HG02885 (cell line): ENCODE measurements around the gene SLC4A8.

ENCODE experiments used
- ATAC-seq: cut with Tn5 transposase; IDR thresholded peaks from one replicate; pipeline ENCODE4 v1.9.1; 2021; ENCODE audit warnings: mild to moderate bottlenecking; ENCODE audit not compliant: unreplicated experiment, poor library complexity

SLC4A8 gene

DNA sequence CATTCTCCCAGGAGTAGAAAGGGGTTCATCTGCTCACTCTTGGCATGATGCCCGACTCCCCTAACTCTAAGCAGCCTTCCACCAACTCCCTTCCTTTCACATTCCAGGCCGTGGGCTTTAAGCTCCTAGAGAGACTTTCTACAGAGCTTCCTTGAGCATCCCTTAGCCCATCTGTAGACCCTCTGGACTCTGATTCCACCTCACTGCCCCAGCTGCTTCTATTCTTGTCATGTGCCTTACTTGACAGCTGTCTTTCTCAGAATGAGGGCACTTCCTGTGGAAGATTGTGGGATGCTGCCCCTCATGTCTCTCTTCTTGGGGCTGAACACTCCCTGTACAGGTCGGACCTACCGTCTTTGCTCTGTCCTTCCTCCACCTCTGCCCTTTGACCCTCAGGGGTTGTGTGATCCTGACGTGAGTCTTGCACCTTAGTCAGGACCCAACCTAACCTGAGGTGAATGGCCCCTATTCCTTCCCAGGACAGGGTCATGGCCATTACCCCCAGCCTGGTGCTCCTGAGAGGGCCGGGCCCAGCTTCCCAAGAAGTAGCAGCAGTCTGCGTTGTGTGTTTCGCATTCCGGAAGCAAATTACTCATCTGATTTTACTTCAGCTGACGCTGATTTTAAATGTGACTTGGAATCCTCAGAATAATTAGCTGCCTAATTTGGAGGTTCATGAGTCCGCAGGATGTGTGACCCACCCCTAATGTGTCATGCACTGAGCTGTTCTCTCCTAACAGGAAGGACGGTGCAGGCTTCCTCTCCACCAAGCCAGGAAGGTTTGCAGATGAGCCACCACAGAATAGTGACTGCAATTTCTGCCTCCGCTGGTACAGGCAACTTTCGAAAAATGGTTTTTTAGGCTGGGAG lies 30.7 kb upstream of the SLC4A8 start:
- ATAC-seq: no peak

DNA sequence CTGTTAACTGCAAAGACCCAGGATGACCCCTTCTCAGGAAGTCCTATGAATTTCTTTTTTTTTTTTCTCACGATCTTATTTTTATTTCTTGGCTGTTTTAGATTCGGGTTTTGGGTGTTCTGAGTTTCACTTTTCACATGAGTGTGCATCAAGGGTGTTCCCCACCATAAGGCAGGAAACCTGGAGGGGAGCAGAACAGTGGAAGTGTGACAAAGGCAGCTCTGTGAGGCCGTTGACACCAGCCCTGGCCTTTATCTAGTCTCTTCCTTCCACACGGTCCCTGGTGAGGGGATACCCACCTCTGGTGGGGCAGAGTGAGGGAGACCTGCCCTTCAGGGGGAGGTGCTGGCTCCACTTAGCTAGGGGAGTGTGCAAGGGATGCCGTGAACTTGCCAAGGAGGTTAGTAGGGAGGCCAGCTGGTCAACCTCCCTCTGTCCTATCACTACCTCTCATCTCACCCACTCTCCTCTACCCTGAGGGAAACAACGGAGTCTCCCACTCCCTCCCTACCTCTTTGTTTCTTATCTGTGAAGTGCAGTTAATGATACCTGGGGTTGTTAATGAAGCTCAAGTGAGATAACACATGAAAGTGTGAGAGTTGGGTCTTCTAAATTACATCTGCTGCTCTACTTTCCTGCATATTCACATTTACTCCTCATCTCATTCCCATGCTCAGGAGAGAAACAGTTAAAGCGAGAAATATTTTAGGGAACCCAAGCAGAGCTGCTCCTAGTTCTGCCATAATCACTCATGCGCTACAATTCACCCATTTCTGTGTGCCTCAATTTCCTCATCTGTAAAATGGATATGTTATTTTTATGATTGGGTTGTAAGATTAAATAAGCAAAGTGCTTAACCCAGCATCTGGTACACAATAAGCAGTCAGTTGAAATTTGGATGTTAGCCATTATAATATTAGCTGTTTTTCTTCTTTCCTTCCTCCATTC lies 29.1 kb upstream of the SLC4A8 start:
- ATAC-seq: no peak

DNA sequence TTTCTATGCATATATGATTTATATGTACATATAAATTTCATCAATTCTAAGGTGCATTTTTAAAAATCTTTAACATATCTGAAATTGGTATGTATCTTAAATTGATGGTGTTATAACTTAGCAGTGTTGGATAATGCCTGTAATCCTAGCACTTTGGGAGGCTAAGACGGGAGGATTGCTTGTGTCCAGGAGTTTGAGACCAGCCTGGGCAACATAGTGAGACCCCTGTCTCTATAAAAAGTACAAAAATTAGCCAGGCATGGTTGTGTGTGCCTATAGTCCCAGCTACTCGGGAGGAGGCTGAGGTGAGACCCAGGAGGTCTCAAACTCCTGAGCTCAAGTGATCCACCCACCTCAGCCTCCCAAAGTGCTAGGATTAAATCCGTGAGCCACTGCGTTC lies 27.0 kb upstream of the SLC4A8 start:
- no peak for ATAC-seq

DNA sequence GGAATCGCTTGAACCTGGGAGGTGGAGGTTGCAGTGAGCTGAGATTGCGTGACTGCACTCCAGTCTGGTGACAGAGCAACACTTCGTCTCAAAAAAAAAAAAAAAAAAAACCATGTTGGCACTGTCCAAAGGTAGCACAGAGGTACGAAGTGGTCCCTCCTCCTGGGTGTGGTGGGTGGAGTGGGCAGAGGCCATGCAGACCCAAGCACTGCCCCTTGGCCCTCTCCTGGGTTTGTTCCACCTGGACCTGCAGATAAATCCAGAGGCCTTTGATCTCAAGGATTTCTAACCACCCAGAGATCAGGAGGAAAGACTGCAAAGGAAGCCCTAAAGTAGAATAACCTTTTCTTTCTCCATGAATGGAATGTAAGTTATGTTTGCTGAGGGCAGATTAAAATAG lies 24.7 kb upstream of the SLC4A8 start:
- ATAC-seq: no peak

DNA sequence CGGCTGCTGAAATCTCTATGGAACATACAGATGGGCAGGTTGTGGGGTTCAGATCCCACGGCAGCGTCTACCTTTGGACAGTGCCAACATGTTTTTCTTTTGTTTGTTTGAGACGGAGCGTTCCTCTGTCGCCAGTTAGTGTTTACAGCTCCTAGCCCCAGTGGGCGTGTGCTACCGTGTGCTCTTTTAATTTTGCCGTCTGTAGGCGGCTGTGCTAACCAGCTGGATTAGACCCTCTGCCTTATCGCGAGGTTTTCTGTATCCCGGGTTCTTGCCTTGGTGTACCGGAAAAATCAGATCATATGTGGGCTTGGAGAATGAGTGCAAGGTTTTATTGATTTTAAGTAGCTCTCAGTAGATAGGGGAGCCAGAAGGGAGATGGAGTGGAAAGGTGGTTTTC lies 23.6 kb upstream of the SLC4A8 start:
- ATAC-seq: no peak

DNA sequence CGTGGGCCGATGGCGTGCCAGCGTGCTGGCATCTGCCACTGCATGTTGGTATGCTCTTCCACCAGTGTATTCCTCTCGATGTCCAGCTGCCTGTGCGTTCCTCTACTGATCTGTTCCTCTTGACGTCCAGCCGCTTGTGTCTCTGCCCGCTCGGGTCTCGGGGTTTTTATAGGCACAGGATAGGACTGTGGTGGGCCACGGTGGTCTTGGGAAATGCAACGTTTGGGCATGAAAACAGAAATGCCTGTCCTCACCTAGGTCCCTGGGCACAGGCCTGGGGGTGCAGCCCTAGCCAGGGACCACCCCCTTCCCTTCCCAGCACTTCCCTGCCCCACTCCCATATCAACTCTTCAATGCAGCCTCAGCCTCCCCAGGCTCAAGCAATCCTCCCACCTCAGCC lies 23.1 kb upstream of the SLC4A8 start:
- no peak for ATAC-seq

DNA sequence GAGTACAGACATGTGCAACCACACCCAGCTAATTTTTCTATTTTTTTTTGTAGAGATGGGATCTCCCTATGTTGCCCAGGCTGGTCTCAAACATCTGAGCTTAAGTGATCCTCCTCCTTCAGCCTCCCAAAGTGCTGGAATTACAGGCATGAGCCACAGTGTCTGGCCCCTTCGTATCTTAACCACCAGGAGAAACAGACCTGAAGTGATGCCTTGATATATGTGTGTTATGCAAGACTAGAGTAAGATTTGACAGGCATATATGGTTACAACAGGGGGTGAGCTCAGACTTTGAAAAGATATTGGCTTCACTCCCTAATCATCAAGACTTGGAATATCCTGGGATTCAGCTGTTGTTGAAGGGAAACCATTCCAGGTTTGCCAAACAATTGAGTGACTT lies 22.7 kb upstream of the SLC4A8 start:
- ATAC-seq: no peak

DNA sequence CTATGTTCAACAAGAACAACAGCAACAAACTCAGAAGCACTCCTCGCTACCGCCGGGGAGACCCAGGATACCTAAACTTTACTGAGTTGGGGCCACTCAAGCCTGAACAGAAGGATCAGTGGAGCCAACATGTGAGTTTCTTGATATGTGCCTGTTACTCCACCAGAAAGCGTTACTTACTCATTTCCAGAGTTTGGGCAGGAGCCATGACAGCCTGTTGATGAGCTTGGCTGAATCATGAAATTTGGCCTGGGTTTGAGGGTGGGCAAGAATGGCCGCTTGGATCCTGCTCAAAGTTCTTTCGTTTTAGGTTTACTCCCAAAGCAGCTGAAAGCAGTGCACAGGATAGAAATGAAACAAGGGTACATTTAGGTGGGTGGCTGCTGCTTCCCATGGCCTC lies 21.5 kb upstream of the SLC4A8 start:
- no peak for ATAC-seq

DNA sequence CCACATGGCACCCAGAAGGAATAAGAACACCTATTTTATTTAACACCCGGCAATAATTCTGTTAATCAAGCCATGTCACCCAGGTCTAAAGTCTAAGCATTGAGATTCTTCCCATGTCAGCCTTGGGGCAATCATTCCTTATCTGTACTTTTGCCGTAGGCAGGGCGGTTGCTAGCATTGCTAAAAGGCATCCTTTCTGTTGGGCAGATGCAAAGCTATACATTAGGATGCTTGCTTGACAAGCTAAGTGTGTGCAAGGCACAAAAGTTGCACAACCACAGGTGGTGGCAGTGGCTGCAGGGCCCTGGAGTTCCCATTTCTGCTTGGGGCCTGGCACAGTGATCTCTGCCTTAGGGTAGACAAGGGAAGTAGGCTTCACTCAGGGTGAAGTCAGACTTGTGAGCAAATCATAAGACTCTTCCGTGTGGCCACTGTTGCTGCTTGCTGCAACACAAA lies 20.9 kb upstream of the SLC4A8 start:
- no peak for ATAC-seq

DNA sequence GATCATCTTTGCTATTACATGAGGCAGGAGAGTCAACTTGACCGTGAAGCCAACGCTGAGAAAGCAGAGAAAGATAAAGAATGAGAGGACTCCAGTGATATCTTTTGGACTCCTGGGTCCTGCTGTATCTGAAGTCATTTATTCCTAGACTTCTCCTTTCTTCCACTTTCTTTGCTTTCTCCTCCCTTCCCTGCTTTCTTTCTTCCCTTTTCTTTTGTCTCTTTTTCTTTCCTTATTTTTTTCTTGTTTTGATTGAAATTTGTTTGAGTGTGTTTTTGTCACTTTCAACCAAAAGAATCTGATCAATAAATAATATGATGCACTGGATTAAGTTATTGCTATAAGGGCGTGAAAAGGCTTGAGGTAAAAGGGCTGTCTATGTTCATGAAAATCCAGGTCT lies 20.0 kb upstream of the SLC4A8 start:
- ATAC-seq: no peak

DNA sequence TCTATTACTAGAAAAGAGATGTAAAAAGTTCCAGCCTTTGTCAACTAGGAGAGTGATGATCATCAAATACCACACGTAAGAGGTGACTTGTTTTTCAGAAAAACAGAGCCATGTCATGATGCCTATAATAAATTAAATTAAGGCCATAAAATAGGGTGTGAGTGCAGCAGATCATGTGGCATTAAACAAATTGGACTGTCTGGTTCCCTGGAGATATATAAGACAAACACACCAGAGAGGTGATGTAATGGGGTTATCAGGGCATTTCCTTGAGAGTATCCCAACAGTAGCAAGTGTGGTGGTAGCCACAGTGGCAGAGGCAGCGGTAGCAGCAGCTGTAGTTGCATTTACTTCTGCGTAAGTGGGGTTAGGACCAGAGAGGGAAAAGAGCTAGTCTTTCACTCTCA lies 18.8 kb upstream of the SLC4A8 start:
- no peak for ATAC-seq

DNA sequence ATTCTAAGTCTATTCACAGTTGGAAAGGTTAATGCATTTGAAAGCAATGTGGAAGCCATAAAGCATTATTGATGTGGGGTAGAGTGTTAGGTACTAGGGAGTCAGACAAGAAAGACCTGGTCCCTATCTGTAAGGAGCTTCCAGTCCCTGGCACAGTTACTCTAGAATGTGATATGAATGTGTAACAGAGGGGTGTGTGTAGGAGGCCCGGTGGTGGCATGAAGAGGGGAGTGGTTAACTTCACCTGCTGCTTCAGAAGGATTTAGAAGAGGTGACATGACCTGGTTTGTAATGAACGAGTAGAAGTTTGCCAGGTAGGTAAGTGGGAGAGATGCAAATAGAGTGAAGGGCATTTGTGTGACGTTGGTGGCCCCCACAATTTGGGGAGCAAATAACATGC lies 18.3 kb upstream of the SLC4A8 start:
- ATAC-seq: no peak

DNA sequence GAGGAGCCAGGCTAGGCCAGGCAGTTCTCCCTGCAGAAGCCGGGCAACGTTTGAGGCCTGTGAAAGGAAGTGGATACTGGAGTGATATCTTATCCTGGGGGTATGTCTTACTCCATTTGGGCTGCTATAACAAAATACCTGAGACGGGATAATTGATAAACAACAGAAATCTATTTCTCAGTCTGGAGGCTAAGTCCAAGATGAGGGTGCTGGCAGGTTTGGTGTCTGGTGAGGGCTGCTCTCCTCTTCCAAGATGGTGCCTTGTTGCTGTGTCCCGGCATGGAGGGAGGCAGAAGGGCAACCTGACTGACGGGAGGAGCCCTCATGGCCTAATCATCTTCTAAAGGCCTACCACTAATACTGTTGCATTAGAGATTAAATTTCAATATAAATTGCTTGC lies 17.8 kb upstream of the SLC4A8 start:
- ATAC-seq: no peak

DNA sequence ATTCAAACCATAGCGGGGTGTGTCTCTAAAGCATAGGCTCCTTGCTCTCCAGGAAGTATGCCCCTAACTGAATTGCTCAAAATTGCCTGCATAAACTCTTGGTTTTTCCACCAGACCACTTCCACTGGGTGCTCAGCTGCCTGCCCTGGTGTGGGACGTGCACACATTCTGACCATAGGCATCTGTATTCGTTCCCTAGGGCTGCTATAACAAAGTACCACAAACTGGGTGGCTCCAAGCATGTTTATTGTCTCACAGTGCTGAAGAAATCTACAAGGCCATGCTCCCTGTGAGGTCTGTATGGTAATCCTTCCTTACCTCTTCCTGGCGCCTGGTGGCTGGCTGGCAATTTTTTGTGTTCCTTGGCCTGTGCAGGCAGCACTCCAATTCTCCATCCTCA lies 17.0 kb upstream of the SLC4A8 start:
- ATAC-seq: no peak

DNA sequence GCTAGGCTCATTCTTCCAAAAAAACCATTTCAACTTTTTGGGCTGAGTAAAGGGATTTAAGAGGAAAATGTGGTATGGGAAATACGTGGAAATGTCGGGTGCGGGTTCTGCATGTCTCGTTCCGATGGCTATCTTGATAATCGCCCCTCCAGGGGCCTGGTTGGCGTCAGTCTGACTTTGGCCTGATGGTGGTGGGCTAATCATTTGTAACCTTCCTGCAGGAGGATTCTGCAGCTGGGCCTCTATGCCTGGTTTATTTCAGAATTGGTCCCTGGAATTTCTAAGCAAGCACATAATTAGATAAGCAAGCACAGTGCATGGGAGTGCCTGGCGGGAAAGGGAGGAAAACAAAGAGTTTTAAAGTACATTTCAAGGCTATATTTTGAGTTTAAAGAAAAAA lies 14.8 kb upstream of the SLC4A8 start:
- ATAC-seq: no peak

DNA sequence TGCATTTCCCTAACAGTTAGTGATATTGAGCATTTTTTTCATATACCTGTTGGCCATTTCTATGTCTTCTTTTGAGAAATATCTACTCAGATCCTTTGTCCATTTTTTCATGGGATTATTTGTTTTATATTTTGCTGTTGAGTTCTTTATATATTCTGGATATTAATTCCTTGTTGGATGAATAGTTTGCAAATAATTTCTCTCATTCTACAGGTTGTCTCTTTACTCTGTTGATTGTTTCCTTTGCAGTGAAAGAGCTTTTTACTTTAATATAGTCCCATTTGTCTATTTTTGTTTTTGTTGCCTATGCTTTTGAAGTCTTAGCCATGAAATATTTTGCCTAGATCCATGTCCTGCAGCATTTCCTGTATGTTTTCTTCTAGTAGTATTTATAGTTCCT lies 11.5 kb upstream of the SLC4A8 start:
- ATAC-seq: no peak

DNA sequence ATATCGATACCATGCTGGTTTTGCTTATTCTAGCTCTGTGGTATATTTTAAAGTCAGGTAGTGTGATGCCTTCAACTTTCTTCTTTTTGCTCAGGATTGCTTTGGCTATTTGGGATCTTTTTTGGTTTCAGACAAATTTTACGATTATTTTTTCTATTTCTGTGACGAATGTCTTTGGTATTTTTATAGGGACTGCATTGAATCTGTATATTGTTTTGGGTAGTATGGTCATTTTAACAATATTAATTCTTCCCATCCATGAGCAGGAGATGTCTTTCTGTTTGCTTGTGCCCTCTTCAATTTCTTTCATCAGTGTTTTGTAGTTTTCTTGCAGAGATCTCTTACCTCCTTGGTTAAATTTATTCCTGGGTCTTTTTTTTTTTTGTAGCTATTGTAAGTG lies 10.8 kb upstream of the SLC4A8 start:
- ATAC-seq: no peak

DNA sequence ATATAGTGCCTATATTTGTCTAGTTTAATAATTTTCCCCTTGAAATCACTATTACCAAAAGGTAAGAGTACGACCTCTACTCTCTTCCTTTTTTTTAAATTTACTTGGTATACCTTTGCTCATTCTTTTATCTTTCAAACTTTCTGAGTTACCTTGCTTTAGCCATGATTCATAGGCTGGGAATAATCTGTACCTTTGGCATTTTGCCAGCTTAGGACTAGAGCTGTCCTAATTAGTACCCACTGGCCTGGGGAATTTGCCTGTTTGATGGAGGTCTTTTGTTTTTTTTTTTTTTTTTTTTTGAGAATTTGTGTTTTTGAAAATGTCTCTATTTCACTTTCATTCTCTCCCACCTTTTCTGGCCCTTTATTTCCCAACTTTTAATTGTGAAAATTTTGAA lies 8.7 kb upstream of the SLC4A8 start:
- no peak for ATAC-seq

DNA sequence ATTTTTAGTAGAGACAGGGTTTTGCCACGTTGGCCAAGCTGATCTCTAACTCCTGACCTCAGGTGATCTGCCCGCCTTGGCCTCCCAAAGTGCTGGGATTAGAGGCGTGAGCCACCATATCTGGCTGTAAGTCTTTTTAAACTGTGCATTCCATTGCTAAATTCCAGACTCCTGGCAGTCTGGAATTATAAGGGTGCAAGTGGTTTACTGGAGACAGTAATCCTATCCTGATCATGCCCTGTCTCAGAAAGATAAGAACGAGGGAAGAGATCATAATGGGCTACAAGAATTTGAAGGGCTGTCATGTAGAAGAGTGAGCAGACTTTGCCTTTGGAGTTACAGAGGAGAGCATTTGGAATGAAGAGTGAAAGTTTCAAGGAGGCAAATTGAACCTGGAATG lies 6.8 kb upstream of the SLC4A8 start:
- no peak for ATAC-seq

DNA sequence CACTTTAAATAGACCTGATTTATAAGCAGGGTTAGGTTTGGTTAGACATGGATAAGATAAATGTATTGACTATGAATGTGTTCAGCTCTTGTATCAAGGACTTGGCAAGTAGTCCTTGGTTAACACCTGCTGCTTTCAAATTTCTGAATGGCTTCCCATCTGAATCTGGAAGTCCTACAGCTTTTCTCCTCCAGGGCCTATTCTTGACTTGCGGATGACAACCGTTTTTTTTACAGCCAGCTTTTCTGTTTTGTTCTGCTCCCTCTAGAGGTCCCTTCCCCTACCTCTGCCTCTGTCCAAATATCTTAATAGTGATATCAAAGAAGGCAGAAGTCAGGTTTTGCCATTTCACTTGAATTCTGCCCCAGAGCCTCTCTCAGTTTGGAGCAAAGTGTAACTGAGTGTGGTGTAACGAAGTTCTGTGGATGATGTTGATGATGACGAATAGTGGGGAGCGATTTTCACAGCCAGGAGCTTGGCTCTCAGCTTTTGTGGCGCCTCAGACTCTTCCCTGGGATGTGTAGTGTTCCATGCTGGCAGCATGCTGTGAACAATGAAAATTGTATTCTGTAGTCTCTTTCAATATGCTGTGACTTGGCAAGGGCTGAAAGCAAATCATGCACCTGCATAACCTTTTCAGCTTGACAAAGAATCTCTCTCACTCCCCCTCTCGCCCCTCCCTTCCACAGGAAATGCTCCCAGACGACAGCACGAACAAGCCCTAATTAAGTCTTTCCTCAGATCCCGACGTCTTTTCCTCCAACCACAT lies 5.0 kb upstream of the SLC4A8 start:
- ATAC-seq: no peak
